Stimulated activated naive CD4-positive, alpha-beta T cell treated with Interleukin-2 at 50 U/mL for 16 hours (primary cell): ENCODE data around the gene TFAP2A.

Experiments
- DNase-seq: peaks from one replicate; lab custom pipeline; 2025; lab: John Stamatoyannopoulos, UW

TFAP2A gene

GRCh38 chr6:10414756-10415616 is at the start of gene TFAP2A:
TSS of gene TFAP2A (minus strand) at chr6:10415074. CDS start at chr6:10414991, 83 bp downstream.
- no peak for DNase-seq

GRCh38 chr6:10463491-10464481 is 48.9 kb upstream of the TFAP2A start:
- DNase-seq: no peak

GRCh38 chr6:10463040-10463439 is 48.2 kb upstream of the TFAP2A start:
- DNase-seq: no peak

GRCh38 chr6:10461850-10462249 is 47.0 kb upstream of the TFAP2A start:
- no peak for DNase-seq

GRCh38 chr6:10460096-10460495 is 45.2 kb upstream of the TFAP2A start:
- DNase-seq: no peak

- no peak for DNase-seq
These were observed 43.4 kb upstream of the TFAP2A start for GRCh38 chr6:10458287-10458686.

GRCh38 chr6:10453596-10453995 is 38.7 kb upstream of the TFAP2A start:
- DNase-seq: no peak

- no peak for DNase-seq
These were observed 37.1 kb upstream of the TFAP2A start for GRCh38 chr6:10451828-10452509.

GRCh38 chr6:10451394-10451793 is 36.5 kb upstream of the TFAP2A start:
- no peak for DNase-seq

GRCh38 chr6:10449751-10450150 is 34.9 kb upstream of the TFAP2A start:
- no peak for DNase-seq

GRCh38 chr6:10448096-10448495 is 33.2 kb upstream of the TFAP2A start:
- no peak for DNase-seq

GRCh38 chr6:10446548-10446947 is 31.7 kb upstream of the TFAP2A start:
- no peak for DNase-seq

- no peak for DNase-seq
These were observed 26.8 kb upstream of the TFAP2A start for GRCh38 chr6:10441655-10442009.

- DNase-seq: no peak
These were observed 26.3 kb upstream of the TFAP2A start for GRCh38 chr6:10441004-10441654.

- DNase-seq: no peak
These were observed 23.0 kb upstream of the TFAP2A start for GRCh38 chr6:10437891-10438290.

GRCh38 chr6:10434235-10434634 is 19.4 kb upstream of the TFAP2A start:
- no peak for DNase-seq

GRCh38 chr6:10433322-10433721 is 18.4 kb upstream of the TFAP2A start:
- DNase-seq: no peak

- DNase-seq: no peak
These were observed 16.7 kb upstream of the TFAP2A start for GRCh38 chr6:10431423-10432164.

- DNase-seq: no peak
These were observed 15.0 kb upstream of the TFAP2A start for GRCh38 chr6:10429638-10430427.

GRCh38 chr6:10426781-10427279 is 12.0 kb upstream of the TFAP2A start:
- no peak for DNase-seq
